Mononuclear cell (primary cell): ENCODE results near the gene C1QTNF7. TPM values are rescaled to one million over a fixed set of nuclear protein-coding genes. Genes with fewer than 3 reads are reported as not detected.

Experiments
- H3K27me3 ChIP-seq: 2 replicates; pipeline ENCODE4 v1.6.0; 2011; ENCODE audit warnings: low read length, control low read depth; ENCODE audit not compliant: insufficient read depth
- H3K4me1 ChIP-seq: 2 replicates; pipeline ENCODE4 v1.5.1; 2011; ENCODE audit warnings: mild to moderate bottlenecking, low read length, control low read depth; ENCODE audit not compliant: insufficient read depth
- H3K4me3 ChIP-seq: 2 replicates; pipeline ENCODE4 v1.5.1; 2011; ENCODE audit warnings: mild to moderate bottlenecking, low read length, moderate library complexity
- H3K9me3 ChIP-seq: 2 replicates; pipeline ENCODE4 v1.5.1; 2011; ENCODE audit warnings: low read depth, mild to moderate bottlenecking, control low read depth, low read length
- total RNA-seq: library from RNA; depleted of rRNA; stranded (reverse); fragments of >200 nt; gene quantifications from one replicate; pipeline ENCODE4 v1.2.3, GENCODE V29; 2012

C1QTNF7 gene, protein sequence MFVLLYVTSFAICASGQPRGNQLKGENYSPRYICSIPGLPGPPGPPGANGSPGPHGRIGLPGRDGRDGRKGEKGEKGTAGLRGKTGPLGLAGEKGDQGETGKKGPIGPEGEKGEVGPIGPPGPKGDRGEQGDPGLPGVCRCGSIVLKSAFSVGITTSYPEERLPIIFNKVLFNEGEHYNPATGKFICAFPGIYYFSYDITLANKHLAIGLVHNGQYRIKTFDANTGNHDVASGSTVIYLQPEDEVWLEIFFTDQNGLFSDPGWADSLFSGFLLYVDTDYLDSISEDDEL
- 0.10 TPM for total RNA-seq

DNA sequence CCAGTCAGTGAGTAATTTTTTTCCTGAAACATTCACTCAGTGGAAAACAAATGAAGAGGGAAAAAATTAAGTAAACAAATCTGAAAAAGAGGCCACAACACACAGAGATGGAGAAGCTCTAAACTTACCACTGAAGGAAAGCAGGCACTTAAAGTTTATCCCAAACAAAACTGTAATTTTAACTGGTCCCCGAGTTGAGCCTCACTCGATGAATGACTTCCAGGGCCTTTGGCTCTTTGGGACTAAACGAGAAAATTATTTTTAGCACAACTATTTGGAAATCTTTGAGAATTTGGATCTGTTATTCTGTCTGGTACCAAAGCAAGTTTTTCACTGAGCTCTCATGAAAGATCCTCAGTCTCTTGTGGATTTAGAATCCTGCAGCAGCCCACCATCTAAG, at the start of gene C1QTNF7:
Gene C1QTNF7 (plus strand): TSS at position 333 of the 400 bp plus-strand sequence. CDS start 7,711 bp downstream, outside the sequence.
- H3K27me3 ChIP-seq: no peaks in the 10 kb centered on the region
- no peak within 1 kb of the TSS for H3K4me3 ChIP-seq
- no peaks in the 10 kb centered on the region for H3K9me3 ChIP-seq
- peaks cover 5% of the 10 kb centered on the region for H3K4me1 ChIP-seq

DNA sequence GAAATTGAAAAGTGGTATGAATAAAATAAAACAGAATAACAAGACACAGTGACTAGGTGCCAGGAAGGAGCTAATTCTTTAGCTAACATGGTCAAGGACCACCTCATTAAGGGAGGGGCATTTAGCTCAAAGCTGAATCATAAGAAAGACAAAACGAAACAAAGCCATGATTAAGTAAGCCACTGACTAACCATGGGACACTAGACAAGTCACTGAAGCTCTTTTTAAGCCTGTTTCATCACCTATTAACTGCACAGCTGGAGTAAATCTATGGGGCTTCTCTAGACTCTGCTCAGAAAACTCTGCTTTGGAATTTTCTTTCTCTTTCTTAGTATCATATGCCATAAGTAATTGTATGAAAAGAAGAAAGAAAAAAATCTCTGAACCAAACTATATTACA, 49.8 kb upstream of the C1QTNF7 start:
- peaks cover 10% of the 10 kb centered on the region for H3K4me1 ChIP-seq
- H3K9me3 ChIP-seq: no peaks in the 10 kb centered on the region
- no peaks in the 10 kb centered on the region for H3K27me3 ChIP-seq
- H3K4me3 ChIP-seq: no peak overlapping the region

DNA sequence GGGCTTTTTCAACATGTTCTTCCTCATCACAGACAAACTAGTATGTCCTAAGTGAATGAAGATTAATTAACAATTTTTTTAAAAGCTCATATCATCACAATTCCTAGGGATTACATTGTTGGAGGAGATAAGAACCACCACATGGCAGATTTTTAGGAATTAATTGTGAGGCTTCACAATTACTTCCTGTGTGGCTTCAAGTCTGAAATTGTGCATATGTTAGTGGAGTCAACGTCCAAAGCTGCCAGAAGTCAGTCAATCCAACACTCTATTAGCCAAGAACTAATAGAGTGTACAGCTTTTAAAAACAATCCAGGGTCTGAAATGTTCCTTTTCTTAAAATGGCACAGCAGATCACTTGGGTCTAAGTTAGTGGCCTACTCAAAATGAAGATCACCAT, 49.3 kb upstream of the C1QTNF7 start:
- Histone ChIP-seq H3K4me1 (peaks cover 10% of the 10 kb centered on the region), H3K4me3 (no peak overlapping the region), H3K9me3 (no peaks in the 10 kb centered on the region), H3K27me3 (no peaks in the 10 kb centered on the region)

DNA sequence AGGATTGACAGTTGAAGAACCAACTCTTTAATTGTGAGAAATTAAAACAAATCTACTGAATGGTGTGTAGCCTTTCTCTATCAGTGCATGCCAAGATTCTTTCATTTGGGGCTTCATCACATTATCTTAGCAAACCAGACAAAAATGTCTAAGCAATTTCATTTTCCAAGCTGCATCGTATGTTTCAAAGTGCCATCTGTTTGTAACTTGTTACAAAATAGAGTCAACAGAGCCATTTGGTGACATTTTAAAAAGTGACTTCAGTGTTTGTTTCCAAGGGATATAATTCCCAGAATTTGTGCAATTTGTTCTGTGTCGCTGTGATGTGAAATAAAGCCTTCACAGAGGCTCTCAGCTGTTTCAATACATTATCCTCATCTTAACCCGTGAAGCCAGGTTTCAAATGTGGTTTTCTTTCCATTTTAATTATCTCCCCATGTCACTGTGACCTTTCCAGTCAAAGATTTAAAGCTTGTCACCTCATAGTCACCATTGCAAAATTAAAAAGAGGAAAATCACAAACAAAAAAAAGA, 46.0 kb upstream of the C1QTNF7 start:
- H3K27me3 ChIP-seq: no peaks in the 10 kb centered on the region
- H3K4me3 ChIP-seq: no peak overlapping the region
- no peaks in the 10 kb centered on the region for H3K4me1 ChIP-seq

DNA sequence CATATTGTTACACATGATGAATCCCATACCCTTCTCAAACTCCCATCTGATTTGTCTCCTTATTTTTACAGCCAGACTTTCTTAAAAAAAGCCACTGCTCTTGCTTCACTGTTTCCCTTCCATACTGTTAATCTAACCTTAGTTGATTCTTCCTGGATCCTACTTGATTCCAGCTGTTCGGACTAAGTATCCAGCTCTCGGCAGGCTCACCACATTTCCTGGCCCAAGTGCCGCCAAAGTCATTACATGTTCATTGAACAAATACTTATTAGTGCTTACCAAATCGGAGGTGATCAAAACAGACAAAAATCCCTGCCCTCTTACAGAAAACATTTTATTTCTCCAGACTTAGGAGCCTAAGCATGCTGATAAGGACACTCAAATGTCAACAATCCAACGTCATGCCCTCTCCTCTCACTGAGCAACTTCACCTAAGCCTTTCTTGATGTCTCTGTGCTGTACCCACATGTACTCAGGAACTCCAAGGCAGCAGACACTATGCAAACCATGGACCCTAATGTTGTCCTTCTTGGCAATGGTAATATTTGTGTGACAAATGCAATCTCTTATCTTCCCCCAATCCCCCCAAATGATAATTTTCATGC, 45.1 kb upstream of the C1QTNF7 start:
- H3K9me3 ChIP-seq: no peaks in the 10 kb centered on the region
- H3K27me3 ChIP-seq: no peaks in the 10 kb centered on the region
- H3K4me3 ChIP-seq: no peak overlapping the region
- H3K4me1 ChIP-seq: no peaks in the 10 kb centered on the region

More for the DNA sequence above, 46.0 kb upstream of the C1QTNF7 start:
- H3K9me3 ChIP-seq: no peaks in the 10 kb centered on the region

DNA sequence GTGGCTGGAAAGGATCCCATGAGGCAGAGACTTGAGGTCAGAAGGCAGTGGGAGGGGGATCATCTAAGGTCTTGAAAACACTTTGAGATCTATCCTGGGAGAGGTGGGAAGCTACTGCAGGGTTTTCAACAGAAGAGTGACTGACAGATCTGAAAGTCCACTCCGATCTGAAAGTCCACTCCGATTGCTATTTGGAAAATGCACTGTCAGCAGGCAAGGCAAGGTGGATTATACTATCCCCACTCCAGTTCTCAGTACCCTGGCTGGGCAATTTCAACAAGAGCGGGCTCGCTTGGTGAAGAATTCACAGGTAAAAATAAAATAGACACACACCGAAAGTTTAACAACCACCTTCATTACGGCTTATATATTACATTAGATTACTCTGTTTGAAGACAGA, 42.3 kb upstream of the C1QTNF7 start:
- Histone ChIP-seq H3K9me3 (no peaks in the 10 kb centered on the region), H3K27me3 (no peaks in the 10 kb centered on the region), H3K4me1 (no peaks in the 10 kb centered on the region), H3K4me3 (no peak overlapping the region)

DNA sequence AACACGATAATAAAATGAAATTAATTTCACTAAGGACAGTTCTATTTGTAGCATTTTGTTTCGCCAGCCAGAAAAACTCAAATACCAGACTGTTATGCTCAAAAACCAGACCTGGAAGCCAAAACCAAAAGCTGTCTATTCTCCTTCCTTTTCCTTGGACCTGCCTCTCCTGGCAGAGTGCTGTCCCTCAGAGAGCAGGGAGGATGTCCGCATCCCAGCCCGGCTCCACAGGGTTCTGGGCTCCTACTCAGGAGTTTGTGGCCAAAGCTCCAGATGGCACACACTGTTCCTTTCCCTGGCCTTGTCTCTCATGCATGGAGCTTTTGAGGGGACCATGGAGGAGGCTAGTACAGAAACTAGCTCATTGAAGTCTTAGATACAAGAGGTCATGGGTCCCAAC, 41.9 kb upstream of the C1QTNF7 start:
- Histone ChIP-seq H3K27me3 (no peaks in the 10 kb centered on the region), H3K4me1 (no peaks in the 10 kb centered on the region), H3K9me3 (no peaks in the 10 kb centered on the region), H3K4me3 (no peak overlapping the region)

DNA sequence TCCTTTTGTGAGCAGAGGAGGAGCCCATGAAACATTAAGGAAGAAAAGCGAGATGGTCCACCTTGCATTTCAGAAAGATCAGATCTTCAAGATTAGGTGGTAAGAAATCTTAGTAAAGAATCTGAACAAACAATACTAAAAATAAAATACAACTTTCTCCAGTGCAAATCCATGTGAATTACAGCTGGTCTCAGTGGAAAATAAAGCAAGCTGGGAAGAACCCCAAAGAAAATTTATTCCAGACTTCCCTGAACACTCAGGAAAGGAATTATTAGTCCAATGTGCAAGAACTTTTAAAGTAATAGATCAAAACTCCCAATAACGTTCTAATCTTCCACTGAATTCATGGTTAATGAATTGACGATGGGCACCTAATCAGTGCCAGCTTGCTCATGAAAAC, 37.3 kb upstream of the C1QTNF7 start:
- H3K4me1 ChIP-seq: no peaks in the 10 kb centered on the region
- no peaks in the 10 kb centered on the region for H3K27me3 ChIP-seq
- H3K4me3 ChIP-seq: no peak overlapping the region
- no peaks in the 10 kb centered on the region for H3K9me3 ChIP-seq

DNA sequence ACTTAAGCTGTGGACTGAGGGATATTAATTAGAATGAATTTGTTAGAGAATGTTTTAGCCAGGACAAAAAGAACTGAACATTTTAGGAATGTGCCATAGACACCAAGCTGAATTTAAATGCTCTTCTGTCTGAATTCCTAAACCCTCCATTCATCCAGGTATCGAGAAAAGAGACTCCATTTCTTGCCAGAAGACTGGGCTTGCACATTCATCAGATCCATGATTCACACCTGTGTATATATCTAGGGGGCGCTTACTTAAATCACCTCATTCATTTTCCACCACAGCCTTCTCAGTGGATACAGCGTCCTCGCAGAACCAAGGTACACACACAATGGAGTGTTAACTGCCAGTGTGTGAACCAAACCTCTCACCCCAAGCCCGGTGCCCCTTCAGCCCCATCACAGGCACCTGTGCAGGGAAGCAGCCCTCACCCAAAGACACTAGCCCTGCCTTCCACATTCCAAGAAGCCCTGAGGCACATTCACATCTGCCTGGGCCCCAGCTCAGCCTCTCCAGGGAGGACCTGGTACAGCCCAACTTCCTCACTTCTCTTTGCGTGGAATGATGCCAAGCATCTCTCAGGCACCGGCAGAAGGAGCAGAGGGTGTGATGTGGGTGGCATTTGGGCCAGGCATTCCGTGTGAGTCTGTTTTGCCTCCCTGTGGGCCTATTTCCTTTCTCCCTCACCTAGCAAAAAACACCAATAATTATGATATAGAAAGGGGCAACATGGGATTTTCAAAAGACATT, 35.6 kb upstream of the C1QTNF7 start:
- no peaks in the 10 kb centered on the region for H3K4me1 ChIP-seq
- no peaks in the 10 kb centered on the region for H3K27me3 ChIP-seq
- no peak overlapping the region for H3K4me3 ChIP-seq
- no peaks in the 10 kb centered on the region for H3K9me3 ChIP-seq

DNA sequence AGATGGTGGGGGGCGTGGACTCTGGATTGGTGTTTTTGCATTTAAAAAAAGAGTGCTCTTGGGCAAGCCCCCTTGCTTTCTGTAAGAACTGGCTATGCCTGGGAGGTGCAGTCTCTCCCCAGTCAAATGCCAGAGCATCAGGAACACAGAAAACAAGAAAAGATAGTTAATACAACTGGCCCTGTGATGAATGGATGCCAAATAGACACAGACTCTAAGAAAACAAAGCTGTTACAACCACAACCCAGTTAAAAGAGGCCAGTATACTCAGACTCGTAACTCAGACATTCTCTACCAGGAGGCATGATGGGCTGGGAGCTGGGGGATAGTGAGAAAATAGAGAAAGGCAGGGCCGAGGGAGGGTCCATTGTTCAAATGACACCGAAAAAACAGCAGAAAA, 32.5 kb upstream of the C1QTNF7 start:
- H3K4me1 ChIP-seq: peaks cover 20% of the 10 kb centered on the region
- no peaks in the 10 kb centered on the region for H3K9me3 ChIP-seq
- H3K27me3 ChIP-seq: no peaks in the 10 kb centered on the region
- H3K4me3 ChIP-seq: no peak overlapping the region

DNA sequence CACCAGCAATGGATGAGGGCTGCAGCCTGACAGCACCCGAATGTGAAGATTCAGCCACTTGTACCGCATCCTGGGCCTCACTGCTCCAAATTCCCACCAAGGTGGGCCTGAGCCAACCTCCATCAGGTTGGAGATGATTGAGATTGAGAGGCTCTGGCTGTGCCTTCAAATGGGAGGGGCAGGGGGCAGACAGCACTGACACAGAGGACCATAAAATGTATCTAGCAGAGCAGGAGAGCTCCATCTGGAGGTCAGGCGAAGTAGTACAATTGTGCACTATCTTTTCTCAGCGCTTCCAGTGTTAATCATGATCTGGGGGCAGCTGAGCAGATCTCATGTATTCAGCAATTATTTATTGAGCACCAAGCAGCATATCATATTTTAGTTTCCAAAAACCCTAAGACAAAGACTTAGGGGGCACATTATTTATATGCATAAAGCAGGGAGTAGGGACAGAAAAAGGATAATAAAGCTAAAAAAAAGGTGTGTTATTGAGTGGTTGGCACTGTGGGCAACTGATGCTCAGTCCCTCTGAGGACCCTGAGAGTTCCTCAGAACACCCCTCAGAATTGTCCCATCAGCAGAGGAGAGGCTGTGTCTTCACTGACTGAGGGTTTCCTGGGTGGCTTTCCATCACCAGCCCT, 31.6 kb upstream of the C1QTNF7 start:
- H3K4me3 ChIP-seq: no peak overlapping the region
- peaks cover 30% of the 10 kb centered on the region for H3K4me1 ChIP-seq
- H3K27me3 ChIP-seq: no peaks in the 10 kb centered on the region
- no peaks in the 10 kb centered on the region for H3K9me3 ChIP-seq

DNA sequence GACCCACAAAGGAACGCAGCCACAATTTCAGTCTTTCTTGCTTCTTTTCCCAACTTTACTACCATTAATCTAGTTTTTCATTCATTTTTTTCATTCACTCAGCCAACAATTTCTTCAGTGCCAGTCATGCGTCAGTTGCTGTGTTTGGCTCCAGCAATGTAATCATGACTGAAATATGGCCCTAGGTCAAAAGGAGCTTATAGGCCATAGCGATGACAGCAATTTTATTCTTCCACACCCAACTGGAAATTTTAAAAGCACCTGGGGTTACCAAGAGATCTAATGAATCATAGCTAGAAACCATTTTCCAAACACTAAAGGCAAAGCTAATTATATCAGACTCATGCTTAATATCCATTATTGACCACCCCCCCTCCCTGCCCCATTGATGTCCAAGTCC, 29.8 kb upstream of the C1QTNF7 start:
- Histone ChIP-seq H3K27me3 (no peaks in the 10 kb centered on the region), H3K4me1 (peaks cover 44% of the 10 kb centered on the region), H3K9me3 (no peaks in the 10 kb centered on the region), H3K4me3 (no peak overlapping the region)

DNA sequence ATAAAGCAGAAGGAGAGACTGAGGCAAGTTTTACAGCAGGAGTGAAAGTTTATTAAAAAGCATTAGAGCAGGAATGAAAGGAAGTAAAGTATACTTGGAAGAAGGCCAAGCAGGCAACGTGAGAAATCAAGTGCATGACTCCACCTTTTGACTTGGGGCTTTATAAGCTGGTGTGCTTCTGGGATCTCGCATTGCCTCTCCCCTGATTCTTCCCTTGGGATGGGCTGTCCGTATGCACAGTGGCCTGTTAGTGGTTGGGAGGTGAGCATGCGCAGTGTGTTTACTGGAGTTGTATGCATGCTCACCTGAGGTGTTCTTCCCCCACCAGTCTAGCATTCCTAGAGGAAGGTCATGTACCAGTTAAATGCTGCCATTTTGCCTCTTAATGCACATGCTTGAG, 29.1 kb upstream of the C1QTNF7 start:
- Histone ChIP-seq H3K27me3 (no peaks in the 10 kb centered on the region), H3K9me3 (no peaks in the 10 kb centered on the region), H3K4me1 (peaks cover 49% of the 10 kb centered on the region), H3K4me3 (no peak overlapping the region)

DNA sequence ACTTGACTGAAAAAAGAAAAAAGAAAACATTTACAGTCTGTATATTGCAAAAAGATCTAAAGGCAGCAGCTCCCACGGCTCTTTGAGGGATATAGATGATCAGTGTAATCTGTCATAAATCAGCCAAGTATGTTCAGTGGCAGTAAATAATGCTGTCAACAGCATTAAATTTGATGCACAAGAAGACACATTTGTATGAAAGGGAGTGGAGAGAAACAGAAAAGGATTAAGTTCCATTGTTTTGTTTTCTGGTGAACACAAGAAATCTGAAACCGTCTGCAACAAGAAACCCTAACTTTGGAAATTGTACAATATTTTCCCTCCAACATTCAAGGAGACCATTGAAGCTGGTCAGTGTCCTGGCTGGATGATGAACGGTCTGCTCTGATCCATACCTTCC, 27.6 kb upstream of the C1QTNF7 start:
- Histone ChIP-seq H3K4me1 (peaks cover 51% of the 10 kb centered on the region), H3K9me3 (no peaks in the 10 kb centered on the region), H3K4me3 (no peak overlapping the region), H3K27me3 (no peaks in the 10 kb centered on the region)
